Neural cell (in vitro differentiated cells): Measurements from ENCODE around the gene GSE1. TPM values are rescaled to one million over a fixed set of nuclear protein-coding genes. Genes with fewer than 3 reads are reported as not detected.
A peak's percentile ranks its signal among the peaks of the same experiment; 100 is the strongest.

ENCODE experiments used
- H2AFZ ChIP-seq: fragments of 200-600, 300-800 bp; sonication (generic), shearing (Covaris generic); 2 replicates; pipeline ENCODE4 v1.6.0; 2014; ENCODE audit warnings: low read depth, mild to moderate bottlenecking, antibody characterized with exemption, low read length, moderate library complexity
- H3F3A ChIP-seq: fragments of 200-600 bp; shearing (Covaris generic); 2 replicates; pipeline ENCODE4 v1.6.1; 2016; ENCODE audit warnings: mild to moderate bottlenecking, moderate library complexity, mixed read lengths, antibody characterized with exemption, low read length; ENCODE audit not compliant: insufficient read depth, poor library complexity, severe bottlenecking
- H3K27ac ChIP-seq: fragments of 200-600, 300-800 bp; sonication (generic), shearing (Covaris generic); 2 replicates; pipeline ENCODE4 v1.5.1; 2014; ENCODE audit warnings: mild to moderate bottlenecking, low read length, moderate library complexity
- H3K27me3 ChIP-seq: fragments of 300-800, 200-600 bp; sonication (generic), shearing (Covaris generic); 2 replicates; pipeline ENCODE4 v1.6.0; 2014; ENCODE audit warnings: mild to moderate bottlenecking, low read depth, low read length, moderate library complexity; ENCODE audit not compliant: insufficient read depth
- H3K36me3 ChIP-seq: fragments of 300-800, 200-600 bp; sonication (generic), shearing (Covaris generic); 2 replicates; pipeline ENCODE4 v1.5.1; 2014; ENCODE audit warnings: mild to moderate bottlenecking, antibody characterized with exemption, low read length, moderate library complexity; ENCODE audit not compliant: insufficient read depth
- H3K4me2 ChIP-seq: fragments of 300-800, 200-600 bp; sonication (generic), shearing (Covaris generic); 2 replicates; pipeline ENCODE4 v1.6.0; 2014; ENCODE audit warnings: mild to moderate bottlenecking, low read length
- H3K4me3 ChIP-seq: fragments of 300-800, 200-600 bp; sonication (generic), shearing (Covaris generic); 2 replicates; pipeline ENCODE4 v1.5.1; 2014; ENCODE audit warnings: mild to moderate bottlenecking, low read length, moderate library complexity
- H3K79me2 ChIP-seq: fragments of 200-600 bp; shearing (Covaris generic); replicated peaks from 2 replicates; pipeline ENCODE4 v1.6.0; 2014; ENCODE audit warnings: mild to moderate bottlenecking, low read length, moderate library complexity; ENCODE audit not compliant: insufficient read depth
- H3K9ac ChIP-seq: fragments of 300-800, 200-600 bp; sonication (generic), shearing (Covaris generic); 2 replicates; pipeline ENCODE4 v1.6.1; 2016; ENCODE audit warnings: mild to moderate bottlenecking, low read length, mixed read lengths
- H3K9me2 ChIP-seq: fragments of 200-600 bp; shearing (Covaris generic); 2 replicates; pipeline ENCODE4 v1.6.1; 2016; ENCODE audit warnings: mild to moderate bottlenecking, low read length, mixed read lengths; ENCODE audit not compliant: insufficient read depth
- H3K9me3 ChIP-seq: fragments of 200-600, 300-800 bp; sonication (generic), shearing (Covaris generic); 2 replicates; pipeline ENCODE4 v1.6.1; 2016; ENCODE audit warnings: mild to moderate bottlenecking, mixed run types, low read length, moderate library complexity, mixed read lengths
- H4K20me1 ChIP-seq: fragments of 200-600 bp; shearing (Covaris generic); 2 replicates; pipeline ENCODE4 v1.6.1; 2016; ENCODE audit warnings: mild to moderate bottlenecking, mixed run types; ENCODE audit not compliant: insufficient read depth
- CTCF ChIP-seq: fragments of 450-650 bp; IDR thresholded peaks from 2 replicates; pipeline ENCODE4 v1.5.1; 2014; ENCODE audit warnings: antibody characterized with exemption, mild to moderate bottlenecking, moderate library complexity; ENCODE audit not compliant: poor library complexity, severe bottlenecking
- EP300 ChIP-seq: fragments of 450-650 bp; conservative IDR thresholded peaks from 2 replicates; pipeline ENCODE4 v1.6.1; 2014; ENCODE audit warnings: antibody characterized with exemption, mild to moderate bottlenecking, moderate library complexity; ENCODE audit not compliant: poor library complexity, severe bottlenecking
- MXI1 ChIP-seq: fragments of 450-650 bp; conservative IDR thresholded peaks from 2 replicates; pipeline ENCODE4 v1.6.1; 2014; ENCODE audit warnings: antibody characterized with exemption, mild to moderate bottlenecking; ENCODE audit not compliant: poor library complexity, severe bottlenecking
- RAD21 ChIP-seq: fragments of 450-650 bp; conservative IDR thresholded peaks from 2 replicates; pipeline ENCODE4 v1.6.1; 2014; ENCODE audit warnings: antibody characterized with exemption, mild to moderate bottlenecking, moderate library complexity
- REST ChIP-seq: IDR thresholded peaks from 2 replicates; pipeline ENCODE4 v1.6.1; 2012; ENCODE audit warnings: borderline replicate concordance
- SMC3 ChIP-seq: fragments of 450-650 bp; conservative IDR thresholded peaks from 2 replicates; pipeline ENCODE4 v1.6.1; 2014; ENCODE audit warnings: antibody characterized with exemption, mild to moderate bottlenecking, moderate library complexity; ENCODE audit not compliant: poor library complexity
- TAF1 ChIP-seq: IDR thresholded peaks from 2 replicates; pipeline ENCODE4 v1.6.1; 2012; ENCODE audit warnings: low read depth
- polyA plus RNA-seq: library from polyadenylated mRNA; depleted of rRNA; stranded (reverse); fragments of >200 nt; gene quantifications from 2 replicates; pipeline ENCODE4 v1.2.3, GENCODE V29; 2014

GSE1 gene
- polyA plus RNA-seq, 1 donor from 2014 or later: 35.6 TPM

- Histone ChIP-seq H3K27ac (peak overlapping the region; percentile 95), H4K20me1 (peaks cover 14% of the 10 kb centered on the region), H3K79me2 (peaks cover 93% of the 10 kb centered on the region), H3K9me2 (no peaks in the 10 kb centered on the region), H3K36me3 (no peaks in the 10 kb centered on the region), H2AFZ (no peak overlapping the region), H3F3A (peaks cover 4% of the 10 kb centered on the region), H3K4me2 (peak overlapping the region; percentile 5), H3K9me3 (no peaks in the 10 kb centered on the region), H3K4me3 (peak overlapping the region; percentile 58), H3K9ac (peak overlapping the region; percentile 64), H3K27me3 (no peaks in the 10 kb centered on the region)
- no peak for TF ChIP-seq REST
- peak; percentile 70 for TF ChIP-seq SMC3
- peak; percentile 67 for TF ChIP-seq RAD21
- no peak for TF ChIP-seq EP300
- TF ChIP-seq CTCF: peak; percentile 68
- no peak for TF ChIP-seq TAF1
- no peak for TF ChIP-seq MXI1
Measured at GRCh38 chr16:85628645-85629044, 15.5 kb downstream of the GSE1 start.

- no peaks in the 10 kb centered on the region for H3K27me3 ChIP-seq
- H3K9me2 ChIP-seq: no peaks in the 10 kb centered on the region
- peaks cover 4% of the 10 kb centered on the region for H3F3A ChIP-seq
- no peak overlapping the region for H3K9ac ChIP-seq
- H4K20me1 ChIP-seq: peaks cover 10% of the 10 kb centered on the region
- no peaks in the 10 kb centered on the region for H3K9me3 ChIP-seq
- peaks cover 86% of the 10 kb centered on the region for H3K79me2 ChIP-seq
- H3K36me3 ChIP-seq: no peaks in the 10 kb centered on the region
- H2AFZ ChIP-seq: no peak overlapping the region
- no peak overlapping the region for H3K4me2 ChIP-seq
- peak overlapping the region; percentile 95 for H3K27ac ChIP-seq
- no peak for TF ChIP-seq CTCF
- no peak overlapping the region for H3K4me3 ChIP-seq
Measured at GRCh38 chr16:85629326-85629725, 16.2 kb downstream of the GSE1 start.
